Keratinocyte (primary cell): ENCODE measurements around the gene C10orf67. TPM values are rescaled to one million over a fixed set of nuclear protein-coding genes. Genes with fewer than 3 reads are reported as not detected.
A peak's percentile ranks its signal among the peaks of the same experiment; 100 is the strongest.

Experiments
- DNase-seq: peaks from one replicate; pipeline ENCODE4 v3.0.0-alpha.2; 2011; ENCODE audit warnings: low read depth, missing footprints, low spot score
- FAIRE-seq: peaks from 2 replicates; lab custom pipeline; 2011; peaks lifted over from hg19 to GRCh38; lab: Jason Lieb, UNC
- H2AFZ ChIP-seq: 2 replicates; pipeline ENCODE4 v1.6.0; 2012; ENCODE audit warnings: low read length, control low read depth, inconsistent platforms; ENCODE audit not compliant: control insufficient read depth
- H3K27ac ChIP-seq: 2 replicates; pipeline ENCODE4 v1.5.1; 2011; ENCODE audit warnings: low read length; ENCODE audit not compliant: control insufficient read depth, insufficient read depth
- H3K27me3 ChIP-seq: 3 replicates; pipeline ENCODE4 v1.6.0; 2011; ENCODE audit warnings: low read length; ENCODE audit not compliant: control insufficient read depth, insufficient read depth; ENCODE audit errors: extremely low read depth
- H3K36me3 ChIP-seq, 2 experiments: 2 replicates in 1 of 2; 3 replicates in 1 of 2; pipeline ENCODE4 v1.5.1; 2011; ENCODE audit warnings: low read length in 2 of 2, mild to moderate bottlenecking in 1 of 2; ENCODE audit not compliant: control insufficient read depth in 2 of 2, insufficient read depth in 2 of 2; ENCODE audit errors: extremely low read depth in 1 of 2
- H3K4me1 ChIP-seq: 3 replicates; pipeline ENCODE4 v1.5.1; 2011; ENCODE audit warnings: low read length; ENCODE audit not compliant: control insufficient read depth, insufficient read depth; ENCODE audit errors: extremely low read depth
- H3K4me2 ChIP-seq: 3 replicates; pipeline ENCODE4 v1.6.0; 2011; ENCODE audit warnings: low read depth, low read length; ENCODE audit not compliant: control insufficient read depth, insufficient read depth; ENCODE audit errors: extremely low read depth
- H3K4me3 ChIP-seq, 3 experiments: fragments of 200-600 bp in 1 of 3; sonication (generic) in 1 of 3; 2 replicates in 2 of 3; 3 replicates in 1 of 3; pipeline ENCODE4 v1.5.1; 2011 to 2016; ENCODE audit warnings: low read length in 3 of 3, mild to moderate bottlenecking in 3 of 3, control low read depth in 2 of 3, inconsistent platforms in 1 of 3, low read depth in 1 of 3, mixed read lengths in 1 of 3, mixed run types in 1 of 3, moderate library complexity in 1 of 3; ENCODE audit not compliant: control insufficient read depth in 2 of 3, insufficient read depth in 2 of 3; ENCODE audit errors: extremely low read depth in 1 of 3
- H3K79me2 ChIP-seq: 2 replicates; pipeline ENCODE4 v1.6.0; 2012; ENCODE audit warnings: low read length; ENCODE audit not compliant: control insufficient read depth, insufficient read depth
- H3K9ac ChIP-seq: 3 replicates; pipeline ENCODE4 v1.6.0; 2011; ENCODE audit warnings: low read length; ENCODE audit not compliant: control insufficient read depth, insufficient read depth; ENCODE audit errors: extremely low read depth
- H3K9me1 ChIP-seq: 3 replicates; pipeline ENCODE4 v1.6.0; 2011; ENCODE audit warnings: low read length; ENCODE audit not compliant: control insufficient read depth, insufficient read depth; ENCODE audit errors: extremely low read depth
- H3K9me3 ChIP-seq: 2 replicates; pipeline ENCODE4 v1.5.1; 2012; ENCODE audit warnings: low read depth, low read length; ENCODE audit not compliant: control insufficient read depth
- H4K20me1 ChIP-seq: 3 replicates; pipeline ENCODE4 v1.6.0; 2011; ENCODE audit warnings: low read length; ENCODE audit not compliant: control insufficient read depth, insufficient read depth; ENCODE audit errors: extremely low read depth
- EZH2 ChIP-seq: IDR thresholded peaks from one replicate; pipeline ENCODE4 v1.6.1; 2012; ENCODE audit warnings: inconsistent platforms, mild to moderate bottlenecking, low read length, moderate library complexity
- dilution Hi-C: fragments of 300-500 bp; cut with MboI; formaldehyde crosslinking; loops from one replicate; pipeline ENCODE4 v1.7.0; 2020; ENCODE audit warnings: low sequenced_read_pairs; ENCODE audit not compliant: extremely low pct_ligation_motif_present
- polyA plus RNA-seq, 5 experiments: library from polyadenylated mRNA; depleted of rRNA in 3 of 5; stranded (reverse) in 3 of 5; stranded (forward) in 1 of 5; unstranded in 1 of 5; fragments of >200 nt; gene quantifications; 1 replicate in 1 of 5; 2 replicates in 3 of 5; 3 replicates in 1 of 5; pipeline versions ENCODE4 v1.2.1 to v1.2.3, GENCODE V29; 2011 to 2012; ENCODE audit warnings: missing spikeins in 2 of 5, low read depth in 1 of 5, low replicate concordance in 1 of 5
- TF ChIP-seq, protein P1 (sequence below), 3 experiments: IDR thresholded peaks in 1 of 3; conservative IDR thresholded peaks in 1 of 3; optimal IDR thresholded peaks in 1 of 3; 2 replicates in 2 of 3; 3 replicates in 1 of 3; pipeline versions ENCODE3 to v1.5.1; 2011; ENCODE audit warnings: low read length in 3 of 3, mild to moderate bottlenecking in 3 of 3, moderate library complexity in 2 of 3, control low read depth in 1 of 3, inconsistent platforms in 1 of 3; ENCODE audit not compliant: insufficient read depth in 2 of 3; ENCODE audit errors: extremely low read depth in 1 of 3

Gene C10orf67
- polyA plus RNA-seq, 1 donor (not counting 4 experiments of a cell fraction or from before 2014, with no cell fraction given) = 0.26 TPM

- peaks cover 31% of the 10 kb centered on the region for H3K4me1 ChIP-seq
- dilution Hi-C loops = no loop called here
These were observed 17.1 kb upstream of the C10orf67 start for GRCh38 chr10:23361665-23362064.

GRCh38 chr10:23359692-23360380 is 15.2 kb upstream of the C10orf67 start:
- Histone ChIP-seq H3K27ac (peak overlapping the region; percentile 79), H3K4me1 (peaks cover 28% of the 10 kb centered on the region), H3K9me3 (no peaks in the 10 kb centered on the region), H3K4me3 (peak overlapping the region in 1 of 3 experiments; percentile 21), H3K9me1 (no peaks in the 10 kb centered on the region), H3K27me3 (no peaks in the 10 kb centered on the region), H2AFZ (peak overlapping the region; percentile 59), H4K20me1 (no peaks in the 10 kb centered on the region), H3K79me2 (no peaks in the 10 kb centered on the region), H3K9ac (peak overlapping the region; percentile 19), H3K4me2 (peak overlapping the region; percentile 61), H3K36me3 (no peaks in the 10 kb centered on the region)
- dilution Hi-C loops = no loop called here
- DNase-seq = no peak
- FAIRE-seq = peak; percentile 97
- no peak for TF ChIP-seq EZH2
- TF ChIP-seq, protein P1, sequence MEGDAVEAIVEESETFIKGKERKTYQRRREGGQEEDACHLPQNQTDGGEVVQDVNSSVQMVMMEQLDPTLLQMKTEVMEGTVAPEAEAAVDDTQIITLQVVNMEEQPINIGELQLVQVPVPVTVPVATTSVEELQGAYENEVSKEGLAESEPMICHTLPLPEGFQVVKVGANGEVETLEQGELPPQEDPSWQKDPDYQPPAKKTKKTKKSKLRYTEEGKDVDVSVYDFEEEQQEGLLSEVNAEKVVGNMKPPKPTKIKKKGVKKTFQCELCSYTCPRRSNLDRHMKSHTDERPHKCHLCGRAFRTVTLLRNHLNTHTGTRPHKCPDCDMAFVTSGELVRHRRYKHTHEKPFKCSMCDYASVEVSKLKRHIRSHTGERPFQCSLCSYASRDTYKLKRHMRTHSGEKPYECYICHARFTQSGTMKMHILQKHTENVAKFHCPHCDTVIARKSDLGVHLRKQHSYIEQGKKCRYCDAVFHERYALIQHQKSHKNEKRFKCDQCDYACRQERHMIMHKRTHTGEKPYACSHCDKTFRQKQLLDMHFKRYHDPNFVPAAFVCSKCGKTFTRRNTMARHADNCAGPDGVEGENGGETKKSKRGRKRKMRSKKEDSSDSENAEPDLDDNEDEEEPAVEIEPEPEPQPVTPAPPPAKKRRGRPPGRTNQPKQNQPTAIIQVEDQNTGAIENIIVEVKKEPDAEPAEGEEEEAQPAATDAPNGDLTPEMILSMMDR (optimal IDR thresholded peaks at IDR 0.05 in 1 of 3, IDR thresholded peaks at IDR 0.05 in 1 of 3, conservative IDR thresholded peaks at IDR 0.05 in 1 of 3; ENCODE audit: extremely low read depth in 1 of 3, insufficient read depth in 2 of 3, low read length in 3 of 3) = no peak

More at GRCh38 chr10:23361665-23362064, 17.1 kb upstream of the C10orf67 start:
- H3K27me3 ChIP-seq = no peaks in the 10 kb centered on the region
- no peaks in the 10 kb centered on the region for H3K9me1 ChIP-seq
- H2AFZ ChIP-seq = no peak overlapping the region
- TF ChIP-seq, protein P1 (optimal IDR thresholded peaks at IDR 0.05 in 1 of 3, IDR thresholded peaks at IDR 0.05 in 1 of 3, conservative IDR thresholded peaks at IDR 0.05 in 1 of 3; ENCODE audit: extremely low read depth in 1 of 3, insufficient read depth in 2 of 3, low read length in 3 of 3) = no peak
- TF ChIP-seq EZH2 = no peak
- FAIRE-seq (no peak), DNase-seq (no peak)
- H3K27ac ChIP-seq = no peak overlapping the region
- no peaks in the 10 kb centered on the region for H3K9me3 ChIP-seq
- no peak overlapping the region for H3K4me3 ChIP-seq
- no peaks in the 10 kb centered on the region for H4K20me1 ChIP-seq
- no peak overlapping the region for H3K9ac ChIP-seq
- H3K4me2 ChIP-seq = no peak overlapping the region
- no peaks in the 10 kb centered on the region for H3K36me3 ChIP-seq
- no peaks in the 10 kb centered on the region for H3K79me2 ChIP-seq
